Panc1 (cell line): ENCODE measurements around the gene TARS1. TPM values are rescaled to one million over a fixed set of nuclear protein-coding genes. Genes with fewer than 3 reads are reported as not detected.

Experiments used
- ATAC-seq: fragments of 200-7000 bp; cut with Tn5 transposase; 2 replicates; pipeline ENCODE4 v1.9.1; 2020; ENCODE audit warnings: mild to moderate bottlenecking, moderate library complexity
- BruUV-seq: library from RNA; stranded (reverse); fragments of 400-500 nt; replicated peaks from 2 replicates; lab custom pipeline; 2021; lab: Mats Ljungman, UMichigan
- CTCF ChIA-PET: fragments of 300-600 bp; sonication (Branson Sonifier 250); formaldehyde crosslinking; loops from one replicate; lab custom pipeline; 2022; ENCODE audit warnings: antibody characterized with exemption; lab: Charles Lee
- POLR2A ChIA-PET: fragments of 300-600 bp; sonication (Branson Sonifier 250); formaldehyde crosslinking; loops from one replicate; lab custom pipeline; 2022; ENCODE audit warnings: antibody characterized with exemption; lab: Charles Lee
- DNase-seq: peaks from one replicate; pipeline ENCODE4 v3.0.0-alpha.2; 2010; ENCODE audit warnings: low read depth, low spot score
- H3K27ac ChIP-seq: 2 replicates; pipeline ENCODE4 v1.5.1; 2011; ENCODE audit warnings: mild to moderate bottlenecking, low read length, inconsistent platforms
- H3K27me3 ChIP-seq: fragments of 200-500 bp; sonication (Bioruptor generic); 2 replicates; pipeline ENCODE4 v1.6.0; 2014; ENCODE audit warnings: low read length, inconsistent platforms; ENCODE audit not compliant: control insufficient read depth, insufficient read depth
- H3K36me3 ChIP-seq: fragments of 200-500 bp; sonication (Bioruptor generic); 2 replicates; pipeline ENCODE4 v1.5.1; 2014; ENCODE audit warnings: inconsistent platforms, mild to moderate bottlenecking, low read length, moderate library complexity; ENCODE audit not compliant: control insufficient read depth, insufficient read depth
- H3K4me1 ChIP-seq: 2 replicates; pipeline ENCODE4 v1.5.1; 2011; ENCODE audit warnings: inconsistent platforms, mild to moderate bottlenecking, low read length, moderate library complexity; ENCODE audit not compliant: control insufficient read depth, insufficient read depth
- H3K4me3 ChIP-seq, 2 experiments: 2 replicates each; pipeline ENCODE4 v1.5.1; 2011 to 2012; ENCODE audit warnings: low read depth in 2 of 2, low read length in 2 of 2, mild to moderate bottlenecking in 2 of 2, inconsistent platforms in 1 of 2, moderate library complexity in 1 of 2
- H3K9me3 ChIP-seq: fragments of 200-500 bp; sonication (Bioruptor generic); 2 replicates; pipeline ENCODE4 v1.5.1; 2014; ENCODE audit warnings: low read depth, mild to moderate bottlenecking, inconsistent platforms, low read length, moderate library complexity; ENCODE audit not compliant: control insufficient read depth, insufficient read depth
- POLR2AphosphoS5 ChIP-seq: IDR thresholded peaks from 2 replicates; pipeline ENCODE4 v1.6.1; 2012; ENCODE audit warnings: mild to moderate bottlenecking, low read depth, low read length, moderate library complexity
- REST ChIP-seq, 2 experiments: IDR thresholded peaks; 2 replicates each; pipeline ENCODE4 v1.6.1; 2011 to 2012; ENCODE audit warnings: low read depth in 2 of 2, control low read depth in 1 of 2, low read length in 1 of 2, mild to moderate bottlenecking in 1 of 2, moderate library complexity in 1 of 2; ENCODE audit not compliant: insufficient read depth in 1 of 2
- SIN3A ChIP-seq: IDR thresholded peaks from 2 replicates; pipeline ENCODE4 v1.6.1; 2012; ENCODE audit warnings: low read depth, mild to moderate bottlenecking, low read length, moderate library complexity, borderline replicate concordance; ENCODE audit not compliant: insufficient read depth
- TCF7L2 ChIP-seq: IDR thresholded peaks from 2 replicates; pipeline ENCODE4 v1.6.1; 2011; ENCODE audit warnings: mild to moderate bottlenecking, low read depth, low read length, inconsistent platforms
- in situ Hi-C: cut with HindIII; loops from 2 replicates; pipeline ENCODE4 v1.10.0; 2016; ENCODE audit warnings: low sequenced_read_pairs, low pct_unique_long_range_greater_than_20kb
- intact Hi-C: fragments of 100-400 bp; cut with micrococcal nuclease; formaldehyde crosslinking; loops from one replicate; pipeline ENCODE4 v1.10.0; 2022; ENCODE audit not compliant: unreplicated experiment
- total RNA-seq: library from RNA; stranded (reverse); gene quantifications from one replicate; pipeline ENCODE4 v1.2.1, GENCODE V29; 2021; ENCODE audit not compliant: unreplicated experiment
- TF ChIP-seq, protein P1 (sequence below): fragments of 450-650 bp; IDR thresholded peaks from 2 replicates; pipeline ENCODE4 v1.5.1; 2017; ENCODE audit warnings: mild to moderate bottlenecking

Gene TARS1
- total RNA-seq, 1 experiment from 2014 or later: 258 TPM

GRCh38 chr5:33474931-33475499 lies 34.2 kb downstream of the TARS1 start:
- Histone ChIP-seq H3K4me3 (no peak overlapping the region), H3K4me1 (no peaks in the 10 kb centered on the region), H3K36me3 (peaks cover 11% of the 10 kb centered on the region), H3K27ac (no peak overlapping the region), H3K9me3 (no peaks in the 10 kb centered on the region), H3K27me3 (no peaks in the 10 kb centered on the region)
- POLR2A ChIA-PET: no interaction called here
- DNase-seq (no peak), ATAC-seq (no peak)
- BruUV-seq: no TSS peak
- intact Hi-C loops: loop anchor here (10.0 kb wide), 1 partner anchor 460 kb away; the partner anchor contains the start of gene RXFP3
- in situ Hi-C loops: no loop called here
- TF ChIP-seq REST (IDR thresholded peaks at IDR 0.05; ENCODE audit: insufficient read depth in 1 of 2, low read depth in 2 of 2, low read length in 1 of 2): no peak
- TF ChIP-seq TCF7L2: no peak
- no peak for TF ChIP-seq SIN3A
- TF ChIP-seq, protein P1, sequence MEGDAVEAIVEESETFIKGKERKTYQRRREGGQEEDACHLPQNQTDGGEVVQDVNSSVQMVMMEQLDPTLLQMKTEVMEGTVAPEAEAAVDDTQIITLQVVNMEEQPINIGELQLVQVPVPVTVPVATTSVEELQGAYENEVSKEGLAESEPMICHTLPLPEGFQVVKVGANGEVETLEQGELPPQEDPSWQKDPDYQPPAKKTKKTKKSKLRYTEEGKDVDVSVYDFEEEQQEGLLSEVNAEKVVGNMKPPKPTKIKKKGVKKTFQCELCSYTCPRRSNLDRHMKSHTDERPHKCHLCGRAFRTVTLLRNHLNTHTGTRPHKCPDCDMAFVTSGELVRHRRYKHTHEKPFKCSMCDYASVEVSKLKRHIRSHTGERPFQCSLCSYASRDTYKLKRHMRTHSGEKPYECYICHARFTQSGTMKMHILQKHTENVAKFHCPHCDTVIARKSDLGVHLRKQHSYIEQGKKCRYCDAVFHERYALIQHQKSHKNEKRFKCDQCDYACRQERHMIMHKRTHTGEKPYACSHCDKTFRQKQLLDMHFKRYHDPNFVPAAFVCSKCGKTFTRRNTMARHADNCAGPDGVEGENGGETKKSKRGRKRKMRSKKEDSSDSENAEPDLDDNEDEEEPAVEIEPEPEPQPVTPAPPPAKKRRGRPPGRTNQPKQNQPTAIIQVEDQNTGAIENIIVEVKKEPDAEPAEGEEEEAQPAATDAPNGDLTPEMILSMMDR: no peak
- no peak for TF ChIP-seq POLR2AphosphoS5
- CTCF ChIA-PET: no interaction called here

DNA sequence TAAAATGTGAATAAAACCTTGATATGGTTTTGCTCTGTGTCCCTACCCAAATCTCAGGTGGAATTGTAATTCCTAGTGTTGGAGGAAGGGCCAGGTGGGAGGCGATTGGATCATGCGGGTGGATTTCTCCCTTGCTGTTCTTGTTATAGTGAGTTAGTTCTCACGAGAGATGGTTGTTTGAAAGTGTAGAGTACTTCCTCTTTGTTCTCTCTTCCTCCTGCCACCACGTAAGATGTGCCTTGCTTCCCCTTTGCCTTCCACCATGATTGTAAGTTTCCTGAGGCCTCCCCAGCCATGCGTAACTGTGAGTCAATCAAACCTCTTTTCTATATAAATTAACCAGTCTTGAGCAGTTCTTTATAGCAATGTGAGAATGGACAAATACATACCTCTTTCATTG lies 34.9 kb downstream of the TARS1 start:
- in situ Hi-C loops: no loop called here
- no TSS peak for BruUV-seq

More for the DNA sequence above, 34.9 kb downstream of the TARS1 start:
- H3K4me1 ChIP-seq: no peaks in the 10 kb centered on the region
- H3K9me3 ChIP-seq: no peaks in the 10 kb centered on the region
- H3K4me3 ChIP-seq: no peak overlapping the region
- peaks cover 9% of the 10 kb centered on the region for H3K36me3 ChIP-seq
- H3K27ac ChIP-seq: no peak overlapping the region
- no peaks in the 10 kb centered on the region for H3K27me3 ChIP-seq
- ATAC-seq (no peak), DNase-seq (no peak)
- TF ChIP-seq POLR2AphosphoS5 (no peak), TCF7L2 (no peak), REST (IDR thresholded peaks at IDR 0.05; ENCODE audit: insufficient read depth in 1 of 2, low read depth in 2 of 2, low read length in 1 of 2) (no peak), SIN3A (no peak)
- TF ChIP-seq, protein P1: no peak
- POLR2A ChIA-PET: no interaction called here
- intact Hi-C loops: loop anchor here (10.0 kb wide), 1 partner anchor 459 kb away; the partner anchor contains the start of gene RXFP3
- CTCF ChIA-PET: no interaction called here
